ENCODE results near the gene ELAVL3.

DNA sequence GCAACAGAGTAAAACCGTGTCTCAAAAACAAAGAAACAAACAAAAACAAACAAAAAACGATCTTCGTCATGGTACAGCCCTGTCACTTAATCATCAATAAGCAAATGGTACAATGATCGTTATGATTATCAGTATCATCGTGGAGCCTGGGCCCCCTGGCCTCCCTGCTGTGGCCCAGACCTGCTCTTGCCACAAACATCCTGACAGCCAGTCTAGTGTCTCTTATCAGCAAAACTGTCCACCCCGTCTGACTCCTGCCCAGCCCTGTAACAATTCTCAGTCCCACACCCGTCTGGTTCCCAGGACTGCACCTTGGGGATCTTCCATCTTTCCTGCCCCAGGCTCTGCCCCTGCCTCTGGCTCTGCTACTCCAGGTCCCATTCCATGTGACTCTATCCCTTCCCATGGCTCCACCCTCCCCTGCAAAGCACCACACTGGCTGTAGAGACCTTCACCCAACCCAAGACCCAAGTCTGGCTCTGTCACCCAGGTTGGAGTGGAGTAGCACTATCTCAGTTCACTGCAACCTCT is 19.1 kb upstream of the ELAVL3 start:
- TF ChIP-seq EZH2phosphoT487 (IDR thresholded peaks at IDR 0.05; ENCODE audit: insufficient read depth, low read depth) (no peak), EZH2 (IDR thresholded peaks at IDR 0.05; ENCODE audit: insufficient read depth, poor library complexity, severe bottlenecking) (no peak)

All from GM23248 (cell line).